ENCODE data around the gene SMG6. TPM values are rescaled to one million over a fixed set of nuclear protein-coding genes. Genes with fewer than 3 reads are reported as not detected.

The SMG6 gene
- total RNA-seq, 2 donors from 2014 or later = 18.3 to 23.6 TPM

DNA sequence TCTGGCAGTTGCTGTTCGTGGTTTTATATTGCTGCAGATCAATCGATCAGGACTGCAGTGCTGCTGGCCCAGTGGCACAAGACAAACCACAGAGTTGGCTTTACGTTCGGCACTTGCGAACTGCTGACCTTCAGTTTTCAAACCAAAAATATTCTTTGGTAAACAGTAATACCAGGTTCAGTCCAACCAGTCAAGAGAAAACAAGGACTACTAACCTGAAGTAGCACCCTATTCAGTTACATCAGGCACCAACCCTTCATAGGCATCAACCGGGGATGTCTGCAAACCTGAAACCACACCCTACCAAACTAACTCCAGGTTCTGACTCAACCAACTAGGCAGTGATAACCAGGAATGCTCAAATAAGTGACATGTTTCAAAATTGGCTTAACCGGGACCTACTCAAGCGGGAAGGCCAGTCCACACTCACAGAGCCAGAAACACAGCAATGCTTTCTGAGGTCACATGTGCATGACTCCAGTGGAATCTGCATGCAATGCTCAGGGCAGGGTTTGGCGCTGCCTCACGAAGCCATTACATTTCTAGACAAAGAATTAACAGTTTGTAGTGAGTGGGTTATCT is 91.1 kb downstream of the SMG6 start:
- intact Hi-C loops (cut with DNase I) = no loop called here
- no peaks in the 10 kb centered on the region for H3K9me3 ChIP-seq
- no peaks in the 10 kb centered on the region for H3K4me1 ChIP-seq
- no peaks in the 10 kb centered on the region for H3K27me3 ChIP-seq
- TF ChIP-seq, protein P1, sequence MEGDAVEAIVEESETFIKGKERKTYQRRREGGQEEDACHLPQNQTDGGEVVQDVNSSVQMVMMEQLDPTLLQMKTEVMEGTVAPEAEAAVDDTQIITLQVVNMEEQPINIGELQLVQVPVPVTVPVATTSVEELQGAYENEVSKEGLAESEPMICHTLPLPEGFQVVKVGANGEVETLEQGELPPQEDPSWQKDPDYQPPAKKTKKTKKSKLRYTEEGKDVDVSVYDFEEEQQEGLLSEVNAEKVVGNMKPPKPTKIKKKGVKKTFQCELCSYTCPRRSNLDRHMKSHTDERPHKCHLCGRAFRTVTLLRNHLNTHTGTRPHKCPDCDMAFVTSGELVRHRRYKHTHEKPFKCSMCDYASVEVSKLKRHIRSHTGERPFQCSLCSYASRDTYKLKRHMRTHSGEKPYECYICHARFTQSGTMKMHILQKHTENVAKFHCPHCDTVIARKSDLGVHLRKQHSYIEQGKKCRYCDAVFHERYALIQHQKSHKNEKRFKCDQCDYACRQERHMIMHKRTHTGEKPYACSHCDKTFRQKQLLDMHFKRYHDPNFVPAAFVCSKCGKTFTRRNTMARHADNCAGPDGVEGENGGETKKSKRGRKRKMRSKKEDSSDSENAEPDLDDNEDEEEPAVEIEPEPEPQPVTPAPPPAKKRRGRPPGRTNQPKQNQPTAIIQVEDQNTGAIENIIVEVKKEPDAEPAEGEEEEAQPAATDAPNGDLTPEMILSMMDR (IDR thresholded peaks at IDR 0.05) = no peak
- no peak for DNase-seq
- H3K4me3 ChIP-seq = no peak overlapping the region
- H3K36me3 ChIP-seq = no peaks in the 10 kb centered on the region
- peak overlapping the region; percentile 73 for H3K27ac ChIP-seq
- no peak overlapping the region for H3K9ac ChIP-seq (ENCODE audit: low read depth in 2 of 2, low read length in 2 of 2)

DNA sequence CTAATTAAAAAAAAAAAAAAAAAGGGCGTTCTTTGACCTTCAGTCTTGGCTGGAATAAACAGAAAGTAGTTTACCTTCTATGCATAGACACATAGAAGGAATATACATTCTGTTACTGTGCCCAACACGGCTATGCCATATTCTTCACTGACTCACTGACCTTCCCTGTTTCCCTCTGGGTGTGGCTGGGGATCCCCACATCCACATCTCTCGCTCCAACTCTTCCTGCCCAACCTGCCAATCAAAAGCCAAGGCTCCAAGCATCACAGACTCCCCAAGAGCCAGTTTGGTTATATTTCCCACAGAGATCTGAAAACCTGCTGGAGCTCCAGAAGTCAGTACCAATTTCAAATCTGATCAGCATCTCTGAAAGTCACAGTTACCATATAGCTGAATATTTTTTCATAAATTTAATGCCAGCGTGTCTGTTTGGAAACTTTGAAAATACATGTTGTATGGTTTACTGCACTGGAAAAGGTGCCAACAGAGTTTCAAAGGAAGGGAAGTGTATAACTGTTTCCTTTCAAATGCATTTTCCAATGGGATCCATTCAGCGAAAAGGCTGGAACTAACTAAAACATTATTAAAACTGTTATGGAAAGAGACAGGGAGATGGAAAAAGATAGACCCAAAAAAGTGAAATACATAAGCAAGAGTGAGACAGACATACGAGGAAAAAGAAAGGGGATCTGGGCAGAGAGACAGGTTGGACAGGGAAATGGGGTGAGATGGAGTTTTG is 91.8 kb downstream of the SMG6 start:
- H3K4me1 ChIP-seq = no peaks in the 10 kb centered on the region
- H3K9ac ChIP-seq (ENCODE audit: low read depth in 2 of 2, low read length in 2 of 2) = no peak overlapping the region
- H3K27ac ChIP-seq = peak overlapping the region; percentile 73
- H3K4me3 ChIP-seq = no peak overlapping the region
- H3K27me3 ChIP-seq = no peaks in the 10 kb centered on the region
- no peaks in the 10 kb centered on the region for H3K9me3 ChIP-seq
- no peak for DNase-seq
- intact Hi-C loops (cut with DNase I) = no loop called here
- TF ChIP-seq, protein P1 (IDR thresholded peaks at IDR 0.05) = no peak
- H3K36me3 ChIP-seq = no peaks in the 10 kb centered on the region

DNA sequence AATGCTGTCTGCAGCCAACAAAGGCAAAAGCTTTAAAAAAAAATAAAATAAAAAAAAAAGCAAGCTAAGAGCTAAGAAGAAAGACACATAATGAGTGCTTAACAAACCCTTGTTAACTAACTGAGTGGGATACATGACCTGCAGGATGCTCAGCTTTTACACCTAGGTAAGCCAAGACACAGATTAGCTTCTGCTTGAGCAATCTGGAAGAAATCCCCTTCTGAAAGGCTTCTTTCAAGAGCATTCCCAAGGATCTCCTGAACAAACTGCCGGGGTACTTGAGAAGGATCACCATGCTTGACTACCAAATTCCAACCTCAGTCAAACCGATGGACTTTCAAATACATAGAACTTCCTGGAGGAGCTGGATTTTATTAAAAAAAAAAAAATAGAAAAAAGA is 92.9 kb downstream of the SMG6 start:
- DNase-seq = no peak
- Histone ChIP-seq H3K36me3 (no peaks in the 10 kb centered on the region), H3K27ac (no peak overlapping the region), H3K9ac (ENCODE audit: low read depth in 2 of 2, low read length in 2 of 2) (no peak overlapping the region), H3K4me3 (no peak overlapping the region), H3K27me3 (no peaks in the 10 kb centered on the region), H3K4me1 (no peaks in the 10 kb centered on the region), H3K9me3 (no peaks in the 10 kb centered on the region)
- intact Hi-C loops (cut with DNase I) = no loop called here
- TF ChIP-seq, protein P1 (IDR thresholded peaks at IDR 0.05) = no peak

DNA sequence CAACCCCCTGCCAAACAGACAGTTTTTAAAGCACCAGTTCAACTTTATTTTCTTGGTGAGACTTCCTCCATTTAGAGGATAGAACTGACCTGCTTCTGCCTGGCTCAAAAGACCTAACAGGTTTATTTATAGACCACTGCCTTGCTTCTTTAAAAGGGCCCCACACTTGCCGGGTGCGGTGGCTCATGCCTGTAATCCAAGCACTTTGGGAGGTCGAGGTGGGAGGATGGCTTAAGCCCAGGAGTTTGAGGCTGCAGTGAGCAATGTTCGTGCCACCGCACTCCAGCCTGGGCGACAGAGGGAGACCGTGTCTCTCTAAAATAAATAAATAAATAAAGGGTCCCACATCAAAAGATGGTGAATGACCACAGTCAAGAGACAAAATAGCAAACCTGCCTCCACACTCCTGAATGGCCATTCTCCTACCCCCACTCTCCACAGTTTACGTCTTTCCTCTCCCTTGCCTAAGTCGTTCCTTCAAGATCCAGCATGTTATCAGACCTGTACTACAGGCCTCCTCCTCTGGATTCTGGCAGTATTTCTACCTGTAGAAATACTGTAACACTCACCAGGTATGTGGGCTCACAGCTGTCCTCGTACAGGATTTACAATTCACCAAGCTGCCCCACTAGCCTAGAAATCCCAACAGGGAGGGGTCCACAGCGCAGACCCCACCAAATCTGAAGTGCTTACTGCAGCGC is 95.6 kb downstream of the SMG6 start:
- no peaks in the 10 kb centered on the region for H3K4me1 ChIP-seq
- intact Hi-C loops (cut with DNase I) = no loop called here
- H3K36me3 ChIP-seq = no peaks in the 10 kb centered on the region
- no peak for DNase-seq
- no peak overlapping the region for H3K4me3 ChIP-seq
- H3K9ac ChIP-seq (ENCODE audit: low read depth in 2 of 2, low read length in 2 of 2) = no peak overlapping the region
- no peaks in the 10 kb centered on the region for H3K9me3 ChIP-seq
- TF ChIP-seq, protein P1 (IDR thresholded peaks at IDR 0.05) = no peak
- H3K27ac ChIP-seq = no peak overlapping the region
- no peaks in the 10 kb centered on the region for H3K27me3 ChIP-seq

DNA sequence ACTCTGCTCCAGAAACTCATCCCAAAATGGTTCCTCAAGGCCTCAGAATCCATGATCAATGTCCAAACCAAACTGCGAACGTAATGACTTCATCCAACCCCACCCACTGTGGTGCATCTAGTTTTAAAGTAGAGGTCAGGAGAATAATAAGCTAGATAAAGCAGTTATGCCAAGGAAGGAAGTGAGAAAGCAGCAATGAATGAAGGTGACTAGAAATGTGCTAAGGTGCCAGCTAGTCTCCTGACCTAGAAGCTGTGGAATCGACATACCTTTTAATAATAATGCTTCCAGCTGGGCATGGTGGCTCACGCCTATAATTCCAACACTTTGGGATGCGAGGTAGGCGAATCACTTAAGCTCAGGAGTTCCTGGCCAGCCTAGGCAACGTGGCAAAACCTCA is 99.2 kb downstream of the SMG6 start:
- intact Hi-C loops (cut with DNase I) = no loop called here
- Histone ChIP-seq H3K4me1 (no peaks in the 10 kb centered on the region), H3K27ac (no peak overlapping the region), H3K9ac (ENCODE audit: low read depth in 2 of 2, low read length in 2 of 2) (no peak overlapping the region), H3K9me3 (no peaks in the 10 kb centered on the region), H3K4me3 (no peak overlapping the region), H3K27me3 (no peaks in the 10 kb centered on the region), H3K36me3 (no peaks in the 10 kb centered on the region)
- TF ChIP-seq, protein P1 (IDR thresholded peaks at IDR 0.05) = no peak
- DNase-seq = no peak
